Brain microvascular endothelial cell (primary cell): ENCODE data around the gene ERICH2.

Experiments used
- DNase-seq: peaks from one replicate; pipeline ENCODE4 v3.0.0-alpha.2; 2020
- H3K27ac ChIP-seq: fragments of 250-450 bp; sonication (Bioruptor Pico); 2 replicates; pipeline ENCODE4 v1.5.1; 2020; ENCODE audit warnings: mild to moderate bottlenecking, moderate library complexity
- H3K27me3 ChIP-seq: fragments of 250-450 bp; sonication (Bioruptor Pico); replicated peaks from 2 replicates; pipeline ENCODE4 v1.5.1; 2020; ENCODE audit warnings: mild to moderate bottlenecking
- H3K36me3 ChIP-seq: fragments of 250-450 bp; sonication (Bioruptor Pico); replicated peaks from 2 replicates; pipeline ENCODE4 v1.5.1; 2020; ENCODE audit warnings: mild to moderate bottlenecking
- H3K4me3 ChIP-seq: 2 replicates; pipeline ENCODE4 v1.5.1; 2011; ENCODE audit warnings: low read depth, mild to moderate bottlenecking, control low read depth, low read length, moderate library complexity
- in situ Hi-C: cut with HindIII; loops from 2 replicates; pipeline ENCODE4 v1.10.0; 2017; ENCODE audit warnings: low sequenced_read_pairs, low pct_ligation_motif_present
- TF ChIP-seq, protein P1 (sequence below): IDR thresholded peaks from 2 replicates; pipeline ENCODE4 v1.5.1; 2011; ENCODE audit warnings: low read depth, mild to moderate bottlenecking, moderate library complexity, low read length, control low read depth, inconsistent platforms; ENCODE audit errors: missing control alignments

ERICH2 gene

DNA sequence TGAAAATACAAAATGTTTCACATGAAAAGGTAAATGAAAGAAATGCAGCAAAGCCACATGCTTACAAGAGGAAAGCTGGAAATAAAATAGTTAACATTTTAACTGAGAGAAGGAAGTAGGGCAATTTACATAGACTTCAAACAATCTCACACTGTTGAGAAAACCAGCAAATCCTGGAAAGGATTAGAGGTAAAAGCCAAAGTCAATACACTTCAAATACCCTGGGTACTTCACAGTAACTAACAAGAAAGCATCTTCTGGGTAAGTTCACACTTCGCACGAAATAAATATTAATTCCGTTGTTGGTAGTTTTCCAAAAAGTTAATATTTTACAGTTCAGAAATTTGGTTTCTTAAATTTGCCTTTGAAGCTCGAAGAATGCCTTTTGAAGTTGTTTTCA, 3.5 kb upstream of the ERICH2 start:
- H3K27ac ChIP-seq, result no peak overlapping the region
- TF ChIP-seq, protein P1, sequence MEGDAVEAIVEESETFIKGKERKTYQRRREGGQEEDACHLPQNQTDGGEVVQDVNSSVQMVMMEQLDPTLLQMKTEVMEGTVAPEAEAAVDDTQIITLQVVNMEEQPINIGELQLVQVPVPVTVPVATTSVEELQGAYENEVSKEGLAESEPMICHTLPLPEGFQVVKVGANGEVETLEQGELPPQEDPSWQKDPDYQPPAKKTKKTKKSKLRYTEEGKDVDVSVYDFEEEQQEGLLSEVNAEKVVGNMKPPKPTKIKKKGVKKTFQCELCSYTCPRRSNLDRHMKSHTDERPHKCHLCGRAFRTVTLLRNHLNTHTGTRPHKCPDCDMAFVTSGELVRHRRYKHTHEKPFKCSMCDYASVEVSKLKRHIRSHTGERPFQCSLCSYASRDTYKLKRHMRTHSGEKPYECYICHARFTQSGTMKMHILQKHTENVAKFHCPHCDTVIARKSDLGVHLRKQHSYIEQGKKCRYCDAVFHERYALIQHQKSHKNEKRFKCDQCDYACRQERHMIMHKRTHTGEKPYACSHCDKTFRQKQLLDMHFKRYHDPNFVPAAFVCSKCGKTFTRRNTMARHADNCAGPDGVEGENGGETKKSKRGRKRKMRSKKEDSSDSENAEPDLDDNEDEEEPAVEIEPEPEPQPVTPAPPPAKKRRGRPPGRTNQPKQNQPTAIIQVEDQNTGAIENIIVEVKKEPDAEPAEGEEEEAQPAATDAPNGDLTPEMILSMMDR, result no peak
- H3K4me3 ChIP-seq, result no peak overlapping the region
- in situ Hi-C loops, result no loop called here
- H3K27me3 ChIP-seq, result peaks cover 8% of the 10 kb centered on the region
- H3K36me3 ChIP-seq, result no peaks in the 10 kb centered on the region
- DNase-seq, result no peak

DNA sequence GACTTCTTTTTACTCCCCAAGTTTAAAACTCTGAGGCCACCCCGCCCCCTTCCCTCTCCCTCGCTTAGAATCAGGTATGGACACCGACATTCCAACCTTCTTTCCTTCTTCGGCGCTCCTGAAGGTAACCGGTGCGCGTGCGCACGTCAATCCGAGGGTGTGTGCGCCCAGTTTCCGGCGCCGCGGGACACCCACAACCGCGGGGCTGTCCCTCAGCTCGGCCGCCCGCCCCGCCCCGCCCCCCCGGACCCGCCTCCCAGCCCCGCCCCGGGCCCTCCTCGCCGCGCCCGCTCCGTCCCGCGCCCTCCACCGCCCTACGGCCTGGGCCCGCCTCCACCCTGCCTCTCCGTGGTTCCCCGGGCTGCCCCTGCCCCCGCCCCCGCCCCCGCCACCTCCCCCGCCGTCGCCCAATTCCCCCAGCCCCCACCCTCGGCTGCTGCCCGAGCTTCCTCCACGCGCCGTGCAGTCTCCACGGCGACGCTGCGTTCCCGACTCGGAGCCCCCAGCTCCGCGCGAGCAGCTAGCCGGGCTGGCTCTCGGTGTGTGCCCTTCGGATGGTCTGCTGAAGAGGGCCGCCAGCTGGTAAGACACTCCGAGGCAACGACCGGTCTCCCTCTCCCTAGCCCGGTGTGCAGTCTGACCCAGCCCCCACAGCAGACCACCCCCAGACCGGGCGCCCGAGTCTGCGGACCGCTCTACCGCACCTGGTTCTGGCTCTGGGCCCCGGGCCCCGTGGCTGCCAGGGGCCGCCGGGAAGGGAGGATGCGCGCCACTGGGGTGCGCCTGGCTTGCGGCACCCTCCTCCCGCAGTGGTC, 635 bp downstream of the ERICH2 start:
- no peak overlapping the region for H3K27ac ChIP-seq
- in situ Hi-C loops, result no loop called here

DNA sequence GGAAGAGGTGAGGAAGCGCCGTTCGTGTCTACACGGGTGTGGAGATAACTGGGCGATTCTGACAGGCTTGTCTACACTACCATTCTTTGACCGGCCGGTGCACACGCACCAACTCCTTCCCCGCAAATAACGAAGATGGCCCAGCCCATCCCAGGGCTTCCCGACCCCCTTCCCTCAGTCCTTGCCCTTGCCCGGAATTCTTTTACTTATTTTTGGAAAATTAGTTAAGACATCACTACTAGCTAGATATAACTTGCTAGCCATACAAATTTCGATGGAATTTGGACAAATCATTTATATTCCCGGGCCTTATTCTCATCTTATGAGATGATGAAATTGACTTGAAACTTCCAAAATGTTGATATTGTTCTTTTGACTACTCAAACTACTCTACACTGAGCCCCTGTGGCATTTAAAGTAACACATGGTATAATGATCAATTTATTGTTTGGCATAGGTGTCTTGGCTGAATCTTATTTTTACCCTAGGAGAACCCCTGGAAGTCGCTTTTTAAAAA, 1.3 kb downstream of the ERICH2 start:
- Histone ChIP-seq H3K27me3 (peaks cover 8% of the 10 kb centered on the region), H3K4me3 (peak overlapping the region; percentile 59), H3K27ac (no peak overlapping the region), H3K36me3 (no peaks in the 10 kb centered on the region)
- in situ Hi-C loops, result no loop called here
- TF ChIP-seq, protein P1, result no peak
- DNase-seq, result no peak

More for the DNA sequence above, 635 bp downstream of the ERICH2 start:
- Histone ChIP-seq H3K27me3 (peaks cover 8% of the 10 kb centered on the region), H3K36me3 (no peaks in the 10 kb centered on the region), H3K4me3 (peak overlapping the region; percentile 59)
- TF ChIP-seq, protein P1, result peak; percentile 20
- DNase-seq, result peak; percentile 17

GRCh38 chr2:170772295-170772694, 2.1 kb downstream of the ERICH2 start:
- no peaks in the 10 kb centered on the region for H3K36me3 ChIP-seq
- no peak overlapping the region for H3K4me3 ChIP-seq
- no peak overlapping the region for H3K27ac ChIP-seq
- no peak for DNase-seq
- in situ Hi-C loops, result no loop called here
- H3K27me3 ChIP-seq, result peaks cover 8% of the 10 kb centered on the region
- TF ChIP-seq, protein P1, result no peak

DNA sequence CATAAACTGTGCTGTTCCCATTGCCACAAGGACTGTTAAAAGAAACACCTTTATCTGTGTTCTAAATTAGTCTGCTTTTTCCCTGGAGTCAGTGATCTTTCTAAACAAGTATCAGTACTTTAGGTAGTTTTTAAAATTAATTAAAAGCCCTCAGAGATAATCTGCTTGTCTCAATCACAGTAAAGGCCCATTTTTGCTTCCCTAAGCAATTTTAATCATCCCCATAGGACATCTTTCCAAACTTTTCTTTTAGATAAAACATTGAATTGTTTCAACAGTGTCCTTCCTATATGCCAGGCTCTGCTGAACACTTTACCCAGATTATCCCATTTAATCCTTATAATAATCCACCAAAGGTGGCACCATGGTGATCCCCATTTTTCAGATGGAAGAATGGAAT, 3.9 kb downstream of the ERICH2 start:
- DNase-seq, result no peak
- in situ Hi-C loops, result no loop called here
- TF ChIP-seq, protein P1, result no peak
- Histone ChIP-seq H3K4me3 (no peak overlapping the region), H3K27ac (no peak overlapping the region), H3K27me3 (peaks cover 12% of the 10 kb centered on the region), H3K36me3 (no peaks in the 10 kb centered on the region)
